DMS 273 (cell line): ENCODE measurements around the gene ACOT2.
"Not testable (repeated sequence)": the region's sequence is repeated elsewhere in the genome, so short reads cannot be mapped to it uniquely, and the experiment has no call there.

Experiments used
- DNase-seq: peaks from one replicate; lab custom pipeline; 2025; ENCODE audit not compliant: unreplicated experiment; lab: John Stamatoyannopoulos, UW

ACOT2 gene, protein sequence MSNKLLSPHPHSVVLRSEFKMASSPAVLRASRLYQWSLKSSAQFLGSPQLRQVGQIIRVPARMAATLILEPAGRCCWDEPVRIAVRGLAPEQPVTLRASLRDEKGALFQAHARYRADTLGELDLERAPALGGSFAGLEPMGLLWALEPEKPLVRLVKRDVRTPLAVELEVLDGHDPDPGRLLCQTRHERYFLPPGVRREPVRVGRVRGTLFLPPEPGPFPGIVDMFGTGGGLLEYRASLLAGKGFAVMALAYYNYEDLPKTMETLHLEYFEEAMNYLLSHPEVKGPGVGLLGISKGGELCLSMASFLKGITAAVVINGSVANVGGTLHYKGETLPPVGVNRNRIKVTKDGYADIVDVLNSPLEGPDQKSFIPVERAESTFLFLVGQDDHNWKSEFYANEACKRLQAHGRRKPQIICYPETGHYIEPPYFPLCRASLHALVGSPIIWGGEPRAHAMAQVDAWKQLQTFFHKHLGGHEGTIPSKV

GRCh38 chr14:73569185-73569958 is at the start of gene ACOT2:
Gene ACOT2, plus strand, starts transcription at chr14:73569213. Its CDS starts 28 bp downstream, at chr14:73569241.
- peak; percentile 88 for DNase-seq

- DNase-seq: no peak
Measured at GRCh38 chr14:73521229-73521628, 47.8 kb upstream of the ACOT2 start.

GRCh38 chr14:73524493-73524892 is 44.5 kb upstream of the ACOT2 start:
- DNase-seq: no peak

DNA sequence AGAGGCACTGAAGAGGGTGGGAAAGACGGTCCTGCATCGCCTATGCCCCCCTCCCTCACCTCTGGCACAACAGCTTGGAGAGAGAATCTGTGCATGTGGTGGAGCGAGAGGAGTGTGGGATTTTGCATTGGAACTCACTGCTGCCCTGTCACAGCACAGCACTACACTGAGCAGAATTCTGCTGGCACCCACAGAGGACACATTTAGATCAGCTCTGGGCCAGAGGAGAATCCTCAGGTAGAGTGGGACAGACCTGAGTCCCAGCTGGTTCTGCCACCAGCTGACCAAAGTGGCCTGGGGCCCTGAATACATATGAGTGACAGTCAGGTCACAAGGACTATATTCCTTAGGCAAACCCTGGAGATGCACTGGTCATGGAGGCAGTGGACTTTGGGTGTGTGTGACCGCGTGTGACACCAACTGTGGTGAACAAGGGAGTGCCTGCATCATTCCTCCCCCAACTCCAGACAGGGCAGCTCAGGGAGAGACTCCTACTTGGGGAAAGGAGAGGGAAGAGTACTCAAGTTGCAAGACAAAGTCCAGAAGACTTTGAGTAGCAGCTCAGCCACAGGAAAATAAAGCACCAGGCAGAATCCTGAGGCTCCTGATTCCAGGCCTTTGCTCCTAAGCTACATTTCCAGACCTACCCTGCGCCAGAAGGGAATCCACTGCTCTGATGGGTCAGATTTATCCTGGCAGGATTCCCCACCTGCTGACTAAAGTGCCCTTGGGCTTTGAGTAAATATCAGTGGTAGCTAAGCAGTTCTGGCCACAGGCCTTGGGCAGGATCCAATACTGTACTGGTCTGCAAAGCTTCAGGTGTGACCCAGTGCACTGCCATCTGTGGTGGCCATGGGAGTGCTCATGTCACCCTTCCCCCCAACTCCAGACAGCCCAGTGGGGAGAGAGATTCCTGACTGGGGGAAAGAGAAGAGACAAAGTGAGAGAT is 42.7 kb upstream of the ACOT2 start:
- no peak for DNase-seq

DNA sequence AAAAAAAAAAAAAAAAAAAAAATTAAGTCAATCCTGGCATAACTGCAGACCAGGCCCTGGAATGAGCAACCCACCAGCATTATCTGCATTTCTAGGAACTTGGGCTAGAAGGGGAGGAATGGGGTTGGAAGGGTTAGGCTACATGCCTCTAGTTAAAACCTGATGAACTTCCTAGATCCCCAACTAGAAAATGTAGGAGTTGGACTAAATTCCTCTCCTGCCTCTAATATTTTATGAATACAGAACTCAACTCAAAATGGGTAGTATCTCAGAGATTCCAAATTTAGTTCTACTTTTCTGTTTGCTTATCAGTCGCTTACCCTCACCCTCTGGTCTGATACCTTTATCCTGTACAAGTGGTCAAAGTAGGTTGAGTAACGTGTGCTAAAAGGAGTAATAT is 39.7 kb upstream of the ACOT2 start:
- DNase-seq: not testable (repeated sequence)

DNA sequence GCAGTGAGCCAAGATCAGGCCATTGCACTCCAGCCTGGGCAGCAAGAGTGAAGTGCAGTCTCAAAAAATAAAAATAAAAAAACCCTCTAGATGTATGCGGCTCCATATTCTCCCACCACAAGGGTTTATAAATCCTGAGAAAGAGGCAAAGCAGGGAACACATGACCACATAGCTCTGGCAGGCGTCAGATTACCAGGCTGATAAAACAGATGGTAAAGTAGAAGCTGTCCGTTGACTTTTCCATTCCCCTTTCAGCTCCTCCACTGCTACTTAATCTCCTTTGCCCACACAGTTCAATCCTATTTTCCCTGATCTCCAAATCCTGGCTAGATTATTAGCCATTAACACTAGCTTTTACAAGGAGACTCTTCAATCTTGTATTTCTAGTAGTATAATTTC is 37.0 kb upstream of the ACOT2 start:
- DNase-seq: peak; percentile 53

DNA sequence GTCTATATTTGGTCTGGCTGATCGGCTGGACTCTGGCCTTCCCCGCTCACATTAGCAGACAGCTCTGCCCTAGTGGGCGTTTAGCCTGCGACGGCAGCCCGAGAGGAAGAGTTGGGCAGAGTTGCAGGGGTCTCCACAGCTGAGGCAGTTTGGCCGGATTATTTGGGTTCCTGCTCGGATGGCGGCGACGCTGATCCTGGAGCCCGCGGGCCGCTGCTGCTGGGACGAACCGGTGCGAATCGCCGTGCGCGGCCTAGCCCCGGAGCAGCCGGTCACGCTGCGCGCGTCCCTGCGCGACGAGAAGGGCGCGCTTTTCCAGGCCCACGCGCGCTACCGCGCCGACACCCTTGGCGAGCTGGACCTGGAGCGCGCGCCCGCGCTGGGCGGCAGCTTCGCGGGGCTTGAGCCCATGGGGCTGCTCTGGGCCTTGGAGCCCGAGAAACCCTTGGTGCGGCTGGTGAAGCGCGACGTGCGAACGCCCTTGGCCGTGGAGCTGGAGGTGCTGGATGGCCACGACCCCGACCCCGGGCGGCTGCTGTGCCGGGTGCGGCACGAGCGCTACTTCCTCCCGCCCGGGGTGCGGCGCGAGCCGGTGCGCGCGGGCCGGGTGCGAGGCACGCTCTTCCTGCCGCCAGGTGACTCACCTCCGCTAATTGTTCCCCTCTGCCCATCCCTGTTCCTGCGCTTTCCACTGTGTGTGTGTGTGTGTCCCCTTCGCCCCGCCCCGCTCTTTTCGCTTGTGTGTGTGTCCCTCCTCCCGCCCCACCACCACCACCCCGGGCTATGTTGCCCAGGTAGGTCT is 31.6 kb upstream of the ACOT2 start:
- DNase-seq: not testable (repeated sequence)

DNA sequence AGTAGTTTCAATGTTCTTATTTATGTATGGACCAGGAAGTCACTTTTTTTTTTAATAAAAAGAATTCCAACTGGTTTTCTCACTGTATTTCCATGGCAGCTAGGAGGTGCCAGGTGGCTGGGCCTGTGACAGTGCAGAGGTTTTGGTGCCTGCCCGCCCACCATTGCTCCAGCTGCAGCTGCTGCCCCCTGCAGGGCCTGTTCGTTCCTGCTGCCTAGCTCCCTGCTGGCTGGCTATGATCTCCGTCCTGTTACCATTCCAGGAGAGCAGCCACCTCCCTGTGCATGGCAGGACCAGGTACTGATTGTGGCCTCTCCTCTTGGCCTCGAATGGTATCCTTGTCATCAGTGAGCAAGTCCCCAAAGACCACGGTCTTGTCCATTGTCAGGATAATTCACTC is 30.0 kb upstream of the ACOT2 start:
- peak; percentile 38 for DNase-seq

- DNase-seq: not testable (repeated sequence)
Measured at GRCh38 chr14:73542961-73543360, 26.1 kb upstream of the ACOT2 start.

DNA sequence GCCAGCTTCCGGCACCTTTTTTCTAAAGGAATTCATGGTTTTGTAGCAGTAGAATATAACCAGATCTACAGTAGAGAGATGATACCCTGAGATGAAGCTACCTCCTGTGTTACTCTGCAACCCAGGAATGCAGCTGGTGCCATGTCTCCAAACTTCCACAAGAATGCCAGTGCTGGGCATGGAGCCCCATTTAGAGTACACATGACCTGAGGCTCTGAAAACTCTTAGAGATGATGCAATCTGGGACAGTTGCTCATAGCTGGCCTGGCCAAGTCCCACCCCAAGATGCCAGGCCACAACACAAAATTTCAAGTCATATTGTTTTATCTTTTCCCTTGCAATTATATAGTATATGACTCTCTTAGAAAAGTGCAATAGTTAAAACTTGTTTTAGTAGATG is 23.7 kb upstream of the ACOT2 start:
- not testable (repeated sequence) for DNase-seq

DNA sequence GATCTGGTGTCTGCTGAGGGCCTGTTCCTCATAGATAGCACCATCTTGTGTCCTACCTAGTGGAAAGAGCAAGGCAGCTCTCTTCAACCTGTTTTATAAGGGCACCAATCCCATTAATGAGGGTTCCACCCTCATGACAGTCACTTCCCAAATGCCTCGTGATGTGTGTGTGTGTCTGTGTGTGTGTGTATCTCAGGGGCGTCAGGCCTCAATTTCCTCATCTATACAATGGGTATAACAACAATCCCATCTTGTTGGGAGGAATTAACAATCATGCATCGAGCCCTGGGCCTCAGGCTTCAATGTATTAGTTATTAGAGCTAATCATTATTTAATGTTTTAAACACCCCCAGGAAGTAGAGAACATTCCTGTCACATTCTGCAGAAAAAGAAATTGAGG is 19.9 kb upstream of the ACOT2 start:
- not testable (repeated sequence) for DNase-seq

DNA sequence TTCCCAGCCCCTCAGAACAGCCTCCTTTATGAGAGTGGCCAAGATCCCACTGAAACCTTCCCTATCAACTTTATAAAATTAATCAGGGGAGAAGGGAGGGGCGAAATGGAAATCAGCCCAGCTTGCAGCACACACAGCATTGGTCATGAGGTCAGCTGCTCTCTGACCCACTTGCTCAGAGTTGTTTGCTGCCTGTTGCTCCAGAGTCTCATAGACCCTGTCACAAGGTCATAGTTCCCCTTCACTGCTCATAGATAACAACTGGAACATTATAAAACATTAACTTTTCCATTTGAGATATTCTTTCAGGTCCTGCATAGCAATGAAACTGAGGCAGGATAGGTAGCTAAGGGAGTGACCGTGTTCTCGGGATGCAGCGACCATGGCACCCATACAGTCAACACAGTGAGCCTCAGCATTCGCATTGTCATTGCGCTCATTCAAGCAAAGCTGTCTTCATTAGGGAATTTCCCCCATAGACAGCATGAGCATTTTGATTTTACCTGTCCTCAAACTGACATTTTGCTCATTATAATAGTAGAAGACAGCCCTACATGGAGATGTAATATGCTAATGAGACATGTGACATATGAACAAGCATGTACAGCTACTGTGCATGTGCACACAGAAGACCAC is 19.0 kb upstream of the ACOT2 start:
- not testable (repeated sequence) for DNase-seq

GRCh38 chr14:73553845-73554244 is 15.2 kb upstream of the ACOT2 start:
- DNase-seq: no peak

- DNase-seq: not testable (repeated sequence)
Measured at GRCh38 chr14:73557201-73557600, 11.8 kb upstream of the ACOT2 start.

DNA sequence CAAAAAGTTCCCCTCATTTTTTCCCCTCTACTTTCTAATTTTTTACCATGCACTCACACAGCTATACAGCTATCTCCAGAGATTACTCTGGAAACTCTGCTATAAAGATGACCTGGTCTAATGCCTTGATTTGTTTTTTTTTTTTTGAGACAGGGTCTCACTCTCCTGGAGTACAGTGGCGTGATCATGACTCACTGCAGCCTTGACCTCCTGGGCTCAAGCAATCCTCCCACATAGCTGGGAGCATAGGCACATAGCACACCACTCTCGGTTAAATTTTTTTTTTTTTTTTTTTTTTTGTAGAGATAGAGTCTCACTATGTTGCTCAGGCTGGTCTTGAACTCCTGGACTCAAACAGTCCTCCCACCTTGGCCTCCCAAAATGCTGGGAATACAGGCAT is 10.8 kb upstream of the ACOT2 start:
- DNase-seq: not testable (repeated sequence)

GRCh38 chr14:73562256-73562655 is 6.8 kb upstream of the ACOT2 start:
- not testable (repeated sequence) for DNase-seq

DNA sequence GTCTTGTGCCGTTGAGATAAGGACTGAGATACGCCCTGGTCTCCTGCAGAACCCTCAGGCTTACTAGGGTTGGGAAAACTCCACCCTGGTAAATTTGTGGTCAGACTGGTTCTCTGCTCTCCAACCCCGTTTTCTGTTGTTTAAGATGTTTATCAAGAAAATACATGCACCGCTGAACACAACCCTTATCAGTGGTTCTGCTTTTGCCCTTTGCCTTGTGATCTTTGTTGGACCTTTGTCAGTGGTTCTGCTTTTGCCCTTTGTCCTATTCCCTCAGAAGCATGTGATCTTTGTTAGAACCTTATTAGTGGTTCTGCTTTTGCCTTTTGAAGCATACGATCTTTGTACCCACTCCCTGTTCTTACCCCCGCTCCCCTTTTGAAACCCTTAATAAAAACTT is 6.3 kb upstream of the ACOT2 start:
- not testable (repeated sequence) for DNase-seq

DNA sequence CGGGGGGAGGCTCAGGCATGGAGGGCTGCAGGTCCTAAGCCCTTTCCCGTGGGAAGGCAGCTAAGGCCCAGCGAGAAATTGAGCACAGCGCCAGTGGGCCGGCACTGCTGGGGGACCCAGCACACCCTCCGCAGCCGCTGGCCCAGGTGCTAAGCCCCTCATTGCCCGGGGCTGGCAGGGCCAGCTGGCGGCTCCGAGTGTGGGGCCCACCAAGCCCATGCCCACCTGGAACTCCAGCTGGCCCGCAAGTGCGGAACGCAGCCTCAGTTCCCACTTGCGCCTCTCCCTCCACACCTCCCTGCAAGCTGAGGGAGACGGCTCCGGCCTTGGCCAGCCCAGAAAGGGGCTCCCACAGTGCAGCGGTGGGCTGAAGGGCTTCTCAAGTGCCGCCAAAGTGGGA is 2.6 kb upstream of the ACOT2 start:
- DNase-seq: not testable (repeated sequence)

DNA sequence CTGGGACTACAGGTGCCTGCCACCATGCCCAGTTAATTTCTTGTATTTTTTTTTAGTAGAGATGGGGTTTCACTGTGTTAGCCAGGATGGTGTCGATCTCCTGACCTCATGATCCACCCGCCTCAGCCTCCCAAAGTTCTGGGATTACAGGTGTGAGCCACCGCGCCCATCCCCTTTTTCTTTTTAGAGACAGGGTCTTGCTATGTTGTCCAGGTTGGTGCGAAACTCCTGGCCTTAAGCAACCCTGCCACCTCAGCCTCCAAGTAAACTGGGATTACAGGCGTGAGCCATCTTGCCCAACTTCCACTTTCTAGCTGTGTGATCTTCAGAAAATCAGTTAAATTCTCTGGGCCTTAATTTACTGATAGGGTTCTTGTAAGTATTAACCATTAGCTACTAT is 2.1 kb upstream of the ACOT2 start:
- not testable (repeated sequence) for DNase-seq

DNA sequence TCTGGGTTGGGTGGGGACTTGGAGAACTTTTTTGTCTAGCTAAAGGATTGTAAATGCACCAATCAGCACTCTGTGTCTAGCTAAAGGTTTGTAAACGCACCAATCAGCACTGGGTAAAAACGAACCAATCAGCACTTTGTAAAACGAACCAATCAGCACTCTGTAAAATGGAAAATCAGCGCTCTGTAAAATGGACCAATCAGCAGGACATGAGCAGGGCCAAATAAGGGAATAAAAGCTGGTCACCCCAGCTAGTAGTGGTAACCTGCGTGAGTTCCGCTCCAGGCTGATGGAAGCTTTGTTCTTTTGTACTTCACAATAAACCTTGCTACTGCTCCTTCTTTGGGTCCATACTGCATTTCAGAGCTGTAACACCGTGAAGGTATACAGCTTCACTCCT is 1.7 kb upstream of the ACOT2 start:
- DNase-seq: no peak
